Right lobe of liver (tissue), 4 donors: ENCODE results near the gene RCBTB1.

Experiments used
- POLR2A ChIP-seq: fragments of 450-650 bp; IDR thresholded peaks from one replicate; pipeline ENCODE4 v1.6.1; 2017; ENCODE audit warnings: antibody characterized with exemption, mild to moderate bottlenecking
- TF ChIP-seq, protein P1 (sequence below), 4 donors: fragments of 200-600 bp in 3 of 4; fragments of 450-650 bp in 1 of 4; IDR thresholded peaks; one replicate each; pipeline versions ENCODE4 v1.5.1 to v1.8.0; 2016 to 2022; ENCODE audit warnings: antibody characterized with exemption in 4 of 4, mild to moderate bottlenecking in 2 of 4
- donor health status: DM: no; HTN: no; CAD: no.
- donor health status: DM: no; HTN: no; CAD: no.
- donor health status: DM: no; HTN: yes; CAD: no.

DNA sequence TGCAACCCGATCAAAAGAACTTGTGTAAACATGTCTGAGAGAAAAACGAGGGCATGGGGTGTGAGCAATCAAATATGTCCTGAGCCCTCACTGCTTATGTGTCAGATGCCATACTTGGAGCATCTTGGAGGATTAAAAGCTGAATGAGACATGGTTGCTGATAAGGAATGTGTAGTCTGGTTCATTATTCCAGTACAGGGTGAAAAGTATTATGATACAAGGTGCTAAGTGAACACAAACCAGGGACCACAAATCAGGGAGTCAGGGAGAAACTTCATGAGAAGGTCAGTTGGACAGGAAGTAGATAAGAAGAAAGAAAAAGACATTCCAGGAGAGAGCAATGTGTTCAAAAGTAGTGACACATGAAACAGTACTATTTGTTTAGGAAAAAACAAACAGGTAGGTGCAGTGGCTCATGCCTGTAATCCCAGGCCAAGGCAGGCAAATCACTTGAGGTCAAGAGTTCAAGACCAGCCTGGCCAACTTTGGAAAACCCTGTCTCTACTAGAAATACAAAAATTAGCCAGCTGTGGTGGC lies 2.0 kb upstream of the RCBTB1 start:
- TF ChIP-seq, protein P1, sequence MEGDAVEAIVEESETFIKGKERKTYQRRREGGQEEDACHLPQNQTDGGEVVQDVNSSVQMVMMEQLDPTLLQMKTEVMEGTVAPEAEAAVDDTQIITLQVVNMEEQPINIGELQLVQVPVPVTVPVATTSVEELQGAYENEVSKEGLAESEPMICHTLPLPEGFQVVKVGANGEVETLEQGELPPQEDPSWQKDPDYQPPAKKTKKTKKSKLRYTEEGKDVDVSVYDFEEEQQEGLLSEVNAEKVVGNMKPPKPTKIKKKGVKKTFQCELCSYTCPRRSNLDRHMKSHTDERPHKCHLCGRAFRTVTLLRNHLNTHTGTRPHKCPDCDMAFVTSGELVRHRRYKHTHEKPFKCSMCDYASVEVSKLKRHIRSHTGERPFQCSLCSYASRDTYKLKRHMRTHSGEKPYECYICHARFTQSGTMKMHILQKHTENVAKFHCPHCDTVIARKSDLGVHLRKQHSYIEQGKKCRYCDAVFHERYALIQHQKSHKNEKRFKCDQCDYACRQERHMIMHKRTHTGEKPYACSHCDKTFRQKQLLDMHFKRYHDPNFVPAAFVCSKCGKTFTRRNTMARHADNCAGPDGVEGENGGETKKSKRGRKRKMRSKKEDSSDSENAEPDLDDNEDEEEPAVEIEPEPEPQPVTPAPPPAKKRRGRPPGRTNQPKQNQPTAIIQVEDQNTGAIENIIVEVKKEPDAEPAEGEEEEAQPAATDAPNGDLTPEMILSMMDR (IDR thresholded peaks at IDR 0.05) = no peak
- no peak for TF ChIP-seq POLR2A
